HepG2 (cell line): Measurements from ENCODE around the gene LGALS7B. TPM values are rescaled to one million over a fixed set of nuclear protein-coding genes. Genes with fewer than 3 reads are reported as not detected.

Experiments
- ATAC-seq: fragments of 200-7000 bp; cut with Tn5 transposase; 3 replicates; pipeline ENCODE4 v1.9.1; 2020; ENCODE audit warnings: mild to moderate bottlenecking, moderate library complexity
- BruUV-seq: library from RNA; stranded (reverse); fragments of 400-500 nt; replicated peaks from 2 replicates; lab custom pipeline; 2021; lab: Mats Ljungman, UMichigan
- CTCF ChIA-PET: fragments of 300-600 bp; formaldehyde crosslinking; extraction: SDS; loops from one replicate; lab custom pipeline; 2021; ENCODE audit warnings: low total read pairs, inconsistent platforms, low intra/inter-chr PET ratio; lab: Yijun Ruan, JAX
- POLR2A ChIA-PET: fragments of 350-600 bp; sonication (Branson Sonifier 250); formaldehyde crosslinking; loops from one replicate; lab custom pipeline; 2020; ENCODE audit warnings: antibody characterized with exemption, inconsistent platforms; lab: Yijun Ruan, JAX
- DNase-seq: peaks from one replicate; pipeline ENCODE4 v3.0.0-alpha.2; 2015; ENCODE audit warnings: low spot score
- FAIRE-seq: peaks from 3 replicates; lab custom pipeline; 2011; peaks lifted over from hg19 to GRCh38; lab: Jason Lieb, UNC
- H2AFZ ChIP-seq: one replicate; pipeline ENCODE4 v1.6.1; 2011; ENCODE audit warnings: low read length, inconsistent platforms
- H3K27ac ChIP-seq: fragments of 300-600 bp; 3 replicates; pipeline ENCODE4 v1.8.0; 2011; ENCODE audit warnings: mixed run types, mild to moderate bottlenecking, mixed read lengths, low read length, inconsistent platforms; ENCODE audit not compliant: insufficient read depth; ENCODE audit errors: extremely low read length
- H3K27me3 ChIP-seq, 2 experiments: fragments of 200-600 bp in 1 of 2; 2 replicates in 1 of 2; 3 replicates in 1 of 2; pipeline versions ENCODE4 v1.6.0 to v1.8.0; 2011; ENCODE audit warnings: low read length in 2 of 2, mild to moderate bottlenecking in 2 of 2, moderate library complexity in 2 of 2, inconsistent platforms in 1 of 2; ENCODE audit not compliant: insufficient read depth in 2 of 2, control insufficient read depth in 1 of 2
- H3K36me3 ChIP-seq, 2 experiments: fragments of 200-600 bp in 1 of 2; replicated peaks in 1 of 2; 2 replicates in 1 of 2; 3 replicates in 1 of 2; pipeline versions ENCODE4 v1.5.1 to v1.8.0; 2011; ENCODE audit warnings: low read length in 2 of 2, inconsistent platforms in 1 of 2; ENCODE audit not compliant: insufficient read depth in 2 of 2, control insufficient read depth in 1 of 2
- H3K4me1 ChIP-seq: 2 replicates; pipeline ENCODE4 v1.5.1; 2012; ENCODE audit warnings: low read length, inconsistent platforms; ENCODE audit not compliant: insufficient read depth
- H3K4me2 ChIP-seq: 2 replicates; pipeline ENCODE4 v1.6.0; 2011; ENCODE audit warnings: low read depth, low read length, inconsistent platforms
- H3K4me3 ChIP-seq, 3 experiments: fragments of 200-600 bp in 1 of 3; sonication (generic), shearing (Covaris generic) in 1 of 3; replicated peaks in 1 of 3; 2 replicates each; pipeline ENCODE4 v1.5.1; 2011 to 2016; ENCODE audit warnings: low read length in 3 of 3, inconsistent platforms in 2 of 3, low read depth in 2 of 3, mild to moderate bottlenecking in 2 of 3, control low read depth in 1 of 3, mixed read lengths in 1 of 3; ENCODE audit not compliant: insufficient read depth in 1 of 3
- H3K79me2 ChIP-seq: one replicate; pipeline ENCODE4 v1.6.1; 2011; ENCODE audit warnings: low read length, inconsistent platforms; ENCODE audit not compliant: insufficient read depth
- H3K9ac ChIP-seq: 2 replicates; pipeline ENCODE4 v1.6.0; 2011; ENCODE audit warnings: mild to moderate bottlenecking, low read depth, low read length, inconsistent platforms; ENCODE audit not compliant: insufficient read depth
- H3K9me3 ChIP-seq: 2 replicates; pipeline ENCODE4 v1.5.1; 2012; ENCODE audit warnings: mild to moderate bottlenecking, low read length
- H4K20me1 ChIP-seq: 2 replicates; pipeline ENCODE4 v1.6.0; 2011; ENCODE audit warnings: inconsistent platforms, mild to moderate bottlenecking, low read length, moderate library complexity; ENCODE audit not compliant: insufficient read depth
- FOXA1 ChIP-seq, 2 experiments: fragments of 450-650 bp in 1 of 2; sonication (generic) in 1 of 2; formaldehyde crosslinking in 1 of 2; IDR thresholded peaks; 2 replicates each; pipeline versions ENCODE4 v1.4.0 to v1.6.1; 2016 to 2020; ENCODE audit warnings: missing genetic modification reagents in 1 of 2
- HNRNPUL1 ChIP-seq: fragments of 200-400 bp; formaldehyde crosslinking; IDR thresholded peaks from 2 replicates; pipeline ENCODE4 v1.6.1; 2017; ENCODE audit warnings: low read depth, mild to moderate bottlenecking, low read length, moderate library complexity
- MYNN ChIP-seq: sonication (generic); formaldehyde crosslinking; IDR thresholded peaks from 2 replicates; pipeline ENCODE4 v1.4.0; 2020; ENCODE audit warnings: mild to moderate bottlenecking, low read depth, missing genetic modification reagents
- XBP1 ChIP-seq: sonication (generic); formaldehyde crosslinking; IDR thresholded peaks from 2 replicates; pipeline ENCODE4 v1.5.0; 2020; ENCODE audit warnings: missing genetic modification reagents
- ZNF329 ChIP-seq: sonication (generic); formaldehyde crosslinking; IDR thresholded peaks from 2 replicates; pipeline ENCODE4 v1.9.0; 2021; ENCODE audit warnings: low read depth, mild to moderate bottlenecking, missing genetic modification reagents
- ZNF557 ChIP-seq: sonication (generic); formaldehyde crosslinking; IDR thresholded peaks from 2 replicates; pipeline ENCODE4 v1.4.0; 2020; ENCODE audit warnings: missing genetic modification reagents
- whole genome bisulfite sequencing: methylation state at CpG from one replicate; pipeline ENCODE4 v1.1.6; 2017; ENCODE audit warnings: low lambda C conversion rate; 5-methylcytosine and 5-hydroxymethylcytosine counted together
- in situ Hi-C: cut with HindIII; loops from 2 replicates; pipeline ENCODE4 v1.10.0; 2017; ENCODE audit warnings: low pct_unique_long_range_greater_than_20kb; ENCODE audit not compliant: extremely low pct_ligation_motif_present
- intact Hi-C: fragments of 100-400 bp; cut with micrococcal nuclease; formaldehyde crosslinking; loops from one replicate; pipeline ENCODE4 v1.10.0; 2022; ENCODE audit not compliant: unreplicated experiment
- polyA plus RNA-seq, 8 experiments: library from polyadenylated mRNA; depleted of rRNA in 3 of 8; stranded (reverse) in 7 of 8; unstranded in 1 of 8; fragments of >200 nt; fragmentation: Illumina TruSeq in 4 of 8; extraction: Trizol in 4 of 8; gene quantifications; 2 replicates each; pipeline versions ENCODE4 v1.2.1 to v1.2.3, GENCODE V29; 2011 to 2016; ENCODE audit warnings: low read depth in 4 of 8, missing spikeins in 1 of 8, mixed read lengths in 1 of 8; ENCODE audit not compliant: insufficient read depth in 1 of 8
- total RNA-seq, 5 experiments: library from RNA; depleted of rRNA; stranded (reverse); fragments of >200 nt; fragmentation: Illumina TruSeq; extraction: Trizol; gene quantifications; 2 replicates each; pipeline ENCODE4 v1.2.3, GENCODE V29; 2016; ENCODE audit warnings: low read depth in 1 of 5
- TF ChIP-seq, protein P1 (sequence below): sonication (generic); formaldehyde crosslinking; IDR thresholded peaks from 2 replicates; pipeline ENCODE4 v1.5.0; 2020; ENCODE audit warnings: missing genetic modification reagents
- TF ChIP-seq, protein P2 (sequence below), 2 experiments: IDR thresholded peaks; 2 replicates each; pipeline ENCODE4 v1.6.1; 2011 to 2012; ENCODE audit warnings: low read length in 2 of 2, borderline replicate concordance in 1 of 2, low read depth in 1 of 2, mild to moderate bottlenecking in 1 of 2, moderate library complexity in 1 of 2
- TF ChIP-seq, protein P3 (sequence below): sonication (generic); formaldehyde crosslinking; IDR thresholded peaks from 2 replicates; pipeline ENCODE4 v1.4.0; 2020; ENCODE audit warnings: low read depth, mild to moderate bottlenecking, missing genetic modification reagents
- TF ChIP-seq, protein P4 (sequence below): sonication (generic); formaldehyde crosslinking; IDR thresholded peaks from 2 replicates; pipeline ENCODE4 v1.4.0; 2020; ENCODE audit warnings: missing genetic modification reagents
- TF ChIP-seq, protein P5 (sequence below): sonication (generic); formaldehyde crosslinking; IDR thresholded peaks from 2 replicates; pipeline ENCODE4 v1.5.1; 2020; ENCODE audit warnings: mild to moderate bottlenecking, missing genetic modification reagents, borderline replicate concordance

LGALS7B gene
- total and polyA plus RNA-seq, 2 of the 13 experiments (the other 11 are each of a cell fraction or from before 2014, with no cell fraction given): 1.7 to 2.1 TPM

DNA sequence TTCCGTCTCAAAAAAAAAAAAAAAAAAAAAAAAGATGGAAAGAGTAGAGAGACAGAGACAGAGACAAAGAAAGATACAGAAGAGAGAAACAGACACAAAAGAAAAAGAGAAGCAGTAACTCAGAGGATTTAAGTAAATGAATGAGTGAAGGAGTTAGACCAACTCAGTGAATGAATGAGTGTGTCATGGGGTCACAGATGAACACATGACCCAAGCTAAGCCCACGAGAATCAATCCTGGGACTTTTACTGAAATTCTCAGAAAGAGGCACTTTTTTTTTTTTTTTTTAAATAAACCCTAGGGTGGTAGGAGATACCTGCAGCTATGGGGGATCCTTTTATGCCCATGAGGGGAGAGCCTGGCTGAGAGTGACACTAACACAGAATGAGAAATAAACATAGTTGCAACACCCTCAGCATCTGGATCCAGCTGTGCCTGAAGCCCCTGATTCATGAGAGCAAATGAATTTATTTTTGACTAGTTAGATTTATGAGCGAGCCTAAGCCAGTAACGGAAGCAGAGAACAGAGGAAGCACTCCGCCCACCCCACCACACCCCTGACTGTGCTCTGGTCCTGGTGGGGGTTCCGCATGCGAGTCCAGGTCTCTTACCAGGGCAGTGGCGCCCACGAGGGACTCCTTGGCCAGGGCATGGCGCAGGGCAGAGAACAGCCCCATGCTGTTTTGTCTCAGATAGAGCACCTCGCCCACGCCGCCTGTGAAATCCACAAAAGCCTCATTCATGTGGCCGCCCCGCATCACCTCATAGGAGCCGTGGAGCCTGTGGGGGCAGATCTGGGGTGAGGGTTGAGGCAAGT, 49.4 kb upstream of the LGALS7B start (continued):
- TF ChIP-seq FOXA1 (IDR thresholded peaks at IDR 0.05): no peak
- no peak for TF ChIP-seq FOXA1 (CRISPR knock-in tag; IDR thresholded peaks at IDR 0.05)
- TF ChIP-seq ZNF329 (CRISPR knock-in tag): peak; percentile 98
- TF ChIP-seq, protein P1, sequence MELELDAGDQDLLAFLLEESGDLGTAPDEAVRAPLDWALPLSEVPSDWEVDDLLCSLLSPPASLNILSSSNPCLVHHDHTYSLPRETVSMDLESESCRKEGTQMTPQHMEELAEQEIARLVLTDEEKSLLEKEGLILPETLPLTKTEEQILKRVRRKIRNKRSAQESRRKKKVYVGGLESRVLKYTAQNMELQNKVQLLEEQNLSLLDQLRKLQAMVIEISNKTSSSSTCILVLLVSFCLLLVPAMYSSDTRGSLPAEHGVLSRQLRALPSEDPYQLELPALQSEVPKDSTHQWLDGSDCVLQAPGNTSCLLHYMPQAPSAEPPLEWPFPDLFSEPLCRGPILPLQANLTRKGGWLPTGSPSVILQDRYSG (CRISPR knock-in tag): no peak

DNA sequence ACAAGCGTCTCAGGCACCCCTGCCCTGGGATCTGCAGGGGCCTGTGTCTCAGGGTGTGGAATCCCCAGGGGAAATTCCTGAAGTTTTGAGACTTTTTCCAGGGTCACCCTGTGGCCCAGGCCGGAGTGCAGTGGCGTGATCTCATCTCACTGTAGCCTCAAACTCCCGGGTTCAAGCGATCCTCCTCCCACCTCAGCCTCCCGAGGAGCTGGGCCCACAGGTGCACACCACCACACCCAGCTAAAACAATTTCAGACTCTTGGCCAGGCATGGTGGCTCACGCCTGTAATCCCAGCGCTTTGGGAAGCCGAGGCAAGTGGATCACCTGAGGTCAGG, 48.8 kb upstream of the LGALS7B start:
- Histone ChIP-seq H3K4me2 (no peak overlapping the region), H3K27ac (no peak overlapping the region), H3K36me3 (no peaks in the 10 kb centered on the region), H3K9me3 (no peaks in the 10 kb centered on the region), H3K4me1 (peaks cover 53% of the 10 kb centered on the region), H3K27me3 (no peaks in the 10 kb centered on the region), H3K4me3 (no peak overlapping the region), H2AFZ (no peak overlapping the region), H3K9ac (no peak overlapping the region), H3K79me2 (no peaks in the 10 kb centered on the region), H4K20me1 (no peaks in the 10 kb centered on the region)
- POLR2A ChIA-PET: no interaction called here
- WGBS: 98% methylated on average over 7 of the region's 9 CpGs
- in situ Hi-C loops: loop anchor here (5.0 to 25.0 kb wide), 2 partner anchors 92 to 172 kb away; partner anchors contain the start of genes CCER2 and ECH1
- no TSS peak for BruUV-seq
- FAIRE-seq (no peak), ATAC-seq (no peak), DNase-seq (no peak)
- intact Hi-C loops: no loop called here
- CTCF ChIA-PET: no interaction called here
- TF ChIP-seq, protein P2, sequence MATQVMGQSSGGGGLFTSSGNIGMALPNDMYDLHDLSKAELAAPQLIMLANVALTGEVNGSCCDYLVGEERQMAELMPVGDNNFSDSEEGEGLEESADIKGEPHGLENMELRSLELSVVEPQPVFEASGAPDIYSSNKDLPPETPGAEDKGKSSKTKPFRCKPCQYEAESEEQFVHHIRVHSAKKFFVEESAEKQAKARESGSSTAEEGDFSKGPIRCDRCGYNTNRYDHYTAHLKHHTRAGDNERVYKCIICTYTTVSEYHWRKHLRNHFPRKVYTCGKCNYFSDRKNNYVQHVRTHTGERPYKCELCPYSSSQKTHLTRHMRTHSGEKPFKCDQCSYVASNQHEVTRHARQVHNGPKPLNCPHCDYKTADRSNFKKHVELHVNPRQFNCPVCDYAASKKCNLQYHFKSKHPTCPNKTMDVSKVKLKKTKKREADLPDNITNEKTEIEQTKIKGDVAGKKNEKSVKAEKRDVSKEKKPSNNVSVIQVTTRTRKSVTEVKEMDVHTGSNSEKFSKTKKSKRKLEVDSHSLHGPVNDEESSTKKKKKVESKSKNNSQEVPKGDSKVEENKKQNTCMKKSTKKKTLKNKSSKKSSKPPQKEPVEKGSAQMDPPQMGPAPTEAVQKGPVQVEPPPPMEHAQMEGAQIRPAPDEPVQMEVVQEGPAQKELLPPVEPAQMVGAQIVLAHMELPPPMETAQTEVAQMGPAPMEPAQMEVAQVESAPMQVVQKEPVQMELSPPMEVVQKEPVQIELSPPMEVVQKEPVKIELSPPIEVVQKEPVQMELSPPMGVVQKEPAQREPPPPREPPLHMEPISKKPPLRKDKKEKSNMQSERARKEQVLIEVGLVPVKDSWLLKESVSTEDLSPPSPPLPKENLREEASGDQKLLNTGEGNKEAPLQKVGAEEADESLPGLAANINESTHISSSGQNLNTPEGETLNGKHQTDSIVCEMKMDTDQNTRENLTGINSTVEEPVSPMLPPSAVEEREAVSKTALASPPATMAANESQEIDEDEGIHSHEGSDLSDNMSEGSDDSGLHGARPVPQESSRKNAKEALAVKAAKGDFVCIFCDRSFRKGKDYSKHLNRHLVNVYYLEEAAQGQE (IDR thresholded peaks at IDR 0.05; ENCODE audit: borderline replicate concordance in 1 of 2, low read depth in 1 of 2, low read length in 2 of 2): no peak
- no peak for TF ChIP-seq ZNF557 (CRISPR knock-in tag)
- TF ChIP-seq, protein P3, sequence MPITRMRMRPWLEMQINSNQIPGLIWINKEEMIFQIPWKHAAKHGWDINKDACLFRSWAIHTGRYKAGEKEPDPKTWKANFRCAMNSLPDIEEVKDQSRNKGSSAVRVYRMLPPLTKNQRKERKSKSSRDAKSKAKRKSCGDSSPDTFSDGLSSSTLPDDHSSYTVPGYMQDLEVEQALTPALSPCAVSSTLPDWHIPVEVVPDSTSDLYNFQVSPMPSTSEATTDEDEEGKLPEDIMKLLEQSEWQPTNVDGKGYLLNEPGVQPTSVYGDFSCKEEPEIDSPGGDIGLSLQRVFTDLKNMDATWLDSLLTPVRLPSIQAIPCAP (CRISPR knock-in tag): no peak
- TF ChIP-seq MYNN: no peak
- TF ChIP-seq XBP1 (CRISPR knock-in tag): no peak
- TF ChIP-seq, protein P4, sequence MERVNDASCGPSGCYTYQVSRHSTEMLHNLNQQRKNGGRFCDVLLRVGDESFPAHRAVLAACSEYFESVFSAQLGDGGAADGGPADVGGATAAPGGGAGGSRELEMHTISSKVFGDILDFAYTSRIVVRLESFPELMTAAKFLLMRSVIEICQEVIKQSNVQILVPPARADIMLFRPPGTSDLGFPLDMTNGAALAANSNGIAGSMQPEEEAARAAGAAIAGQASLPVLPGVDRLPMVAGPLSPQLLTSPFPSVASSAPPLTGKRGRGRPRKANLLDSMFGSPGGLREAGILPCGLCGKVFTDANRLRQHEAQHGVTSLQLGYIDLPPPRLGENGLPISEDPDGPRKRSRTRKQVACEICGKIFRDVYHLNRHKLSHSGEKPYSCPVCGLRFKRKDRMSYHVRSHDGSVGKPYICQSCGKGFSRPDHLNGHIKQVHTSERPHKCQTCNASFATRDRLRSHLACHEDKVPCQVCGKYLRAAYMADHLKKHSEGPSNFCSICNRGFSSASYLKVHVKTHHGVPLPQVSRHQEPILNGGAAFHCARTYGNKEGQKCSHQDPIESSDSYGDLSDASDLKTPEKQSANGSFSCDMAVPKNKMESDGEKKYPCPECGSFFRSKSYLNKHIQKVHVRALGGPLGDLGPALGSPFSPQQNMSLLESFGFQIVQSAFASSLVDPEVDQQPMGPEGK: no peak
- no peak for TF ChIP-seq HNRNPUL1
- TF ChIP-seq, protein P5, sequence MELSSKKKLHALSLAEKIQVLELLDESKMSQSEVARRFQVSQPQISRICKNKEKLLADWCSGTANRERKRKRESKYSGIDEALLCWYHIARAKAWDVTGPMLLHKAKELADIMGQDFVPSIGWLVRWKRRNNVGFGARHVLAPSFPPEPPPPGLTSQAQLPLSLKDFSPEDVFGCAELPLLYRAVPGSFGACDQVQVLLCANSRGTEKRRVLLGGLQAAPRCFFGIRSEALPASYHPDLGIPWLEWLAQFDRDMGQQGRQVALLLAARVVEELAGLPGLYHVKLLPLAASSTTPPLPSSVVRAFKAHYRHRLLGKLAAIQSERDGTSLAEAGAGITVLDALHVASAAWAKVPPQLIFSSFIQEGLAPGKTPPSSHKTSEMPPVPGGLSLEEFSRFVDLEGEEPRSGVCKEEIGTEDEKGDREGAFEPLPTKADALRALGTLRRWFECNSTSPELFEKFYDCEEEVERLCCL: no peak
